HCT116 (cell line): Measurements from ENCODE around the gene POU5F1. TPM values are rescaled to one million over a fixed set of nuclear protein-coding genes. Genes with fewer than 3 reads are reported as not detected.
A peak's percentile ranks its signal among the peaks of the same experiment; 100 is the strongest.

Source experiments
- ATAC-seq: fragments of 200-7000 bp; cut with Tn5 transposase; 2 replicates; pipeline ENCODE4 v1.9.1; 2020; ENCODE audit warnings: mild to moderate bottlenecking, moderate library complexity
- BruUV-seq: library from RNA; stranded (reverse); fragments of 400-500 nt; replicated peaks from 2 replicates; lab custom pipeline; 2021; lab: Mats Ljungman, UMichigan
- CTCF ChIA-PET: fragments of 300-600 bp; sonication (Branson Sonifier 250); formaldehyde crosslinking; loops from one replicate; lab custom pipeline; 2021; ENCODE audit warnings: antibody characterized with exemption; lab: Charles Lee
- POLR2A ChIA-PET: fragments of 300-600, 350-600 bp; sonication (Branson Sonifier 250); formaldehyde crosslinking; loops from one replicate; lab custom pipeline; 2021; ENCODE audit warnings: antibody characterized with exemption; lab: Charles Lee
- RAD21 ChIA-PET, 2 experiments: fragments of 300-600 bp; sonication (Branson Sonifier 250); formaldehyde crosslinking; loops; one replicate each; lab custom pipeline; 2023; ENCODE audit warnings: low total read pairs in 2 of 2; ENCODE audit not compliant: uncharacterized antibody in 2 of 2, unreplicated experiment in 2 of 2, low non-redundant PET in 1 of 2; lab: Charles Lee
- DNase-seq: peaks from one replicate; pipeline ENCODE4 v3.0.0-alpha.2; 2010; ENCODE audit warnings: low read depth, low spot score
- H2AFZ ChIP-seq: fragments of 200-600 bp; shearing (Covaris generic), sonication (generic); 2 replicates; pipeline ENCODE4 v1.6.1; 2017; ENCODE audit warnings: low read depth, mixed run types, mixed read lengths, antibody characterized with exemption, low read length; ENCODE audit not compliant: poor library complexity, severe bottlenecking
- H3K27ac ChIP-seq: 2 replicates; pipeline ENCODE4 v1.5.1; 2012; ENCODE audit warnings: low read depth, low read length
- H3K27me3 ChIP-seq: fragments of 200-600 bp; sonication (generic); 2 replicates; pipeline ENCODE4 v1.6.1; 2016; ENCODE audit warnings: mixed run types, low read length, mixed read lengths; ENCODE audit not compliant: insufficient read depth
- H3K36me3 ChIP-seq, 2 experiments: fragments of 200-500 bp in 1 of 2; fragments of 200-600 bp in 1 of 2; sonication (Bioruptor generic) in 1 of 2; sonication (generic) in 1 of 2; 2 replicates each; pipeline versions ENCODE4 v1.5.1 to v1.6.1; 2014 to 2016; ENCODE audit warnings: low read length in 2 of 2, inconsistent platforms in 1 of 2, mixed read lengths in 1 of 2, mixed run types in 1 of 2; ENCODE audit not compliant: insufficient read depth in 2 of 2, control insufficient read depth in 1 of 2
- H3K4me1 ChIP-seq, 2 experiments: fragments of 200-600 bp in 1 of 2; sonication (generic) in 1 of 2; 2 replicates each; pipeline versions ENCODE4 v1.5.1 to v1.6.1; 2012 to 2017; ENCODE audit warnings: low read length in 2 of 2, inconsistent platforms in 1 of 2, mild to moderate bottlenecking in 1 of 2, mixed read lengths in 1 of 2, mixed run types in 1 of 2, moderate library complexity in 1 of 2; ENCODE audit not compliant: insufficient read depth in 2 of 2, control insufficient read depth in 1 of 2
- H3K4me2 ChIP-seq: fragments of 200-600 bp; sonication (generic); 2 replicates; pipeline ENCODE4 v1.6.1; 2017; ENCODE audit warnings: mixed run types, low read length, mixed read lengths
- H3K4me3 ChIP-seq, 2 experiments: fragments of 200-600 bp in 1 of 2; sonication (generic) in 1 of 2; replicated peaks in 1 of 2; 2 replicates each; pipeline ENCODE4 v1.5.1; 2011 to 2016; ENCODE audit warnings: low read length in 2 of 2, control low read depth in 1 of 2, low read depth in 1 of 2, mild to moderate bottlenecking in 1 of 2, mixed read lengths in 1 of 2, mixed run types in 1 of 2
- H3K79me2 ChIP-seq: fragments of 200-600 bp; sonication (generic); 2 replicates; pipeline ENCODE4 v1.6.1; 2017; ENCODE audit warnings: mild to moderate bottlenecking, mixed run types, low read length, moderate library complexity, mixed read lengths; ENCODE audit not compliant: insufficient read depth
- H3K9ac ChIP-seq: fragments of 200-600 bp; sonication (generic); 2 replicates; pipeline ENCODE4 v1.6.1; 2016; ENCODE audit warnings: low read length, mixed read lengths
- H3K9me2 ChIP-seq: fragments of 200-600 bp; sonication (generic), shearing (Covaris generic); 2 replicates; pipeline ENCODE4 v1.6.1; 2017; ENCODE audit warnings: mixed run types, mild to moderate bottlenecking, moderate library complexity; ENCODE audit not compliant: insufficient read depth
- H3K9me3 ChIP-seq, 2 experiments: fragments of 200-500 bp in 1 of 2; fragments of 200-600 bp in 1 of 2; sonication (Bioruptor generic) in 1 of 2; sonication (generic) in 1 of 2; 2 replicates each; pipeline ENCODE4 v1.6.1; 2014 to 2017; ENCODE audit warnings: low read length in 2 of 2, mixed read lengths in 2 of 2, inconsistent platforms in 1 of 2, low read depth in 1 of 2, mild to moderate bottlenecking in 1 of 2, mixed run types in 1 of 2, moderate library complexity in 1 of 2; ENCODE audit not compliant: control insufficient read depth in 1 of 2, insufficient read depth in 1 of 2
- H4K20me1 ChIP-seq: fragments of 200-600 bp; sonication (generic), shearing (Covaris generic); 2 replicates; pipeline ENCODE4 v1.6.1; 2017; ENCODE audit warnings: mixed run types, mild to moderate bottlenecking, moderate library complexity; ENCODE audit not compliant: insufficient read depth
- CBX3 ChIP-seq: IDR thresholded peaks from 2 replicates; pipeline ENCODE4 v1.6.1; 2012; ENCODE audit warnings: low read depth
- CTCF ChIP-seq, 3 experiments: fragments of 200-600 bp in 1 of 3; sonication (generic) in 1 of 3; IDR thresholded peaks in 2 of 3; conservative IDR thresholded peaks in 1 of 3; 2 replicates each; pipeline ENCODE4 v1.5.1; 2012 to 2017; ENCODE audit warnings: low read depth in 2 of 3, low read length in 2 of 3, antibody characterized with exemption in 1 of 3, borderline replicate concordance in 1 of 3, control low read depth in 1 of 3, mild to moderate bottlenecking in 1 of 3, mixed read lengths in 1 of 3, mixed run types in 1 of 3, moderate library complexity in 1 of 3; ENCODE audit not compliant: insufficient read depth in 1 of 3
- POLR2AphosphoS5 ChIP-seq: IDR thresholded peaks from 2 replicates; pipeline ENCODE4 v1.6.1; 2011; ENCODE audit warnings: mild to moderate bottlenecking, low read depth, low read length, moderate library complexity
- RAD21 ChIP-seq: IDR thresholded peaks from 2 replicates; pipeline ENCODE4 v1.6.1; 2012; ENCODE audit warnings: low read depth, mild to moderate bottlenecking
- SRF ChIP-seq: IDR thresholded peaks from 2 replicates; pipeline ENCODE4 v1.6.1; 2012; ENCODE audit warnings: low read depth
- TCF7L2 ChIP-seq: IDR thresholded peaks from 2 replicates; pipeline ENCODE4 v1.7.0; 2011; ENCODE audit warnings: borderline replicate concordance, inconsistent platforms; ENCODE audit not compliant: insufficient read depth, insufficient read length; ENCODE audit errors: extremely low read depth
- ZFX ChIP-seq: fragments of 450-650 bp; IDR thresholded peaks from 2 replicates; pipeline ENCODE4 v1.6.1; 2017
- intact Hi-C: fragments of 100-400 bp; cut with micrococcal nuclease; formaldehyde crosslinking; loops from 2 replicates; pipeline ENCODE4 v1.10.0; 2022
- total RNA-seq: library from RNA; stranded (reverse); gene quantifications from one replicate; pipeline ENCODE4 v1.2.1, GENCODE V29; 2021; ENCODE audit not compliant: unreplicated experiment
- TF ChIP-seq, protein P1 (sequence below): IDR thresholded peaks from 2 replicates; pipeline ENCODE4 v1.6.1; 2011; ENCODE audit warnings: mild to moderate bottlenecking, low read length, moderate library complexity; ENCODE audit not compliant: insufficient replicate concordance; ENCODE audit errors: extremely low read depth

The POU5F1 gene
- total RNA-seq, 1 experiment from 2014 or later = 1.9 TPM

DNA sequence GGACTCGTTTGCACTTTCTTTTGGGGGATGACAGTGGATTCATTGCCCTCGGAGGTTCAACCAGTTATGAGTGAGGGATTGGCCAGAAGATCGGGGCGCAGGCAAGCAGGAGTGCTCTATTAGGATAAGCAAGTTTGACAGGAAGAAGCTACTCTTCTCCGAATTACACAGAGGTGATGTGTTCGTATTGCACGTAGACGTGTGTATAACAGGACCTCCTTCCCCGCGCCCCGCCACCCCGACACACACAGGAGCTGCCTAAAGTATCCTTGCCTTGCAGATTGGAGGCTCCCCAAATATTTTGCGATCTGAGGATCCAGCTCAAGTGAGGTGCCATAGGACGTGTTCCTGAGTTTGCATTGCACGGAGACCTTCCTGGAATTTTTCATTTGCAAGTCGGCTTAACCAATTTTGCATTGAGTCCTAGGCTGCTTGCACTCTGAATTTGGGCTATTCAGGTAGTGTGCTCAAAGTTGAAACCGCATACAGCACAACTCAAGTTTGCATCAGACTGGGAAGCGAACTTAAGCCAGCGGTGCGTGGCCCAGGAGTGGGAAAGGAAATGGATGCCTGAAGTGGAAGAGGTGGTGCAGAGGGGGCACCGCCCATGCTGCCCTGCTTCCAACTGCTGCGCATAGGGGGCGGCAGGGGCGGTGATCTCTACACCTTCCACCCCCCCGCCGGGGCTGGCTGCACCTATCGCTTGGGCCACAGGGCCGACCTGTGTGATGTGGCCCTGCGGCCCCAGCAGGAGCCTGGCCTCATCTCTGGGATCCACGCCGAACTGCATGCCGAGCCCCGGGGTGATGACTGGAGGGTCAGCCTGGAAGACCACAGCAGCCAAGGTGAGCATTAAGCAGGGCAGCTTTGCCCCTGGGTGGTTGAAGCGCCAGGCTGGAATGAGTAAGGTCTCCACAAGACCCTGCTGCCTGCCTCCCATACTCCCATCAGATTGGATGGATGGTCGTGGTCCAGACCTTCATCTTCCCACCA, 11.3 kb downstream of the POU5F1 start:
- Histone ChIP-seq H3K79me2 (peaks cover 9% of the 10 kb centered on the region), H3K4me3 (peak overlapping the region; percentile 88 to 95), H3K9me2 (no peaks in the 10 kb centered on the region), H4K20me1 (no peaks in the 10 kb centered on the region), H3K27me3 (no peaks in the 10 kb centered on the region), H3K4me1 (peaks cover 18 to 28% of the 10 kb centered on the region in 2 experiments), H3K9ac (peak overlapping the region; percentile 75), H3K4me2 (peak overlapping the region; percentile 95), H3K9me3 (no peaks in the 10 kb centered on the region), H3K27ac (peak overlapping the region; percentile 6), H3K36me3 (peaks cover 12% of the 10 kb centered on the region in 2 experiments), H2AFZ (peak overlapping the region; percentile 90)
- DNase-seq = no peak
- ChIA-PET RAD21 (no interaction called here), CTCF (interaction anchor here (1.3 kb wide), 1 partner anchor 208 kb away, joined by 7 read pairs; no protein-coding TSS in a partner anchor), POLR2A (interaction anchor here (1.3 kb wide), 1 partner anchor 44 kb away, joined by 3 read pairs; no protein-coding TSS in a partner anchor)
- TSS peak; percentile 66 for BruUV-seq
- TF ChIP-seq TCF7L2 (no peak), SRF (no peak), ZFX (no peak), RAD21 (no peak), CBX3 (no peak), CTCF (IDR thresholded peaks at IDR 0.05 in 2 of 3, conservative IDR thresholded peaks at IDR 0.05 in 1 of 3; ENCODE audit: borderline replicate concordance in 1 of 3, insufficient read depth in 1 of 3, low read depth in 2 of 3, low read length in 2 of 3) (no peak), POLR2AphosphoS5 (no peak)
- TF ChIP-seq, protein P1, sequence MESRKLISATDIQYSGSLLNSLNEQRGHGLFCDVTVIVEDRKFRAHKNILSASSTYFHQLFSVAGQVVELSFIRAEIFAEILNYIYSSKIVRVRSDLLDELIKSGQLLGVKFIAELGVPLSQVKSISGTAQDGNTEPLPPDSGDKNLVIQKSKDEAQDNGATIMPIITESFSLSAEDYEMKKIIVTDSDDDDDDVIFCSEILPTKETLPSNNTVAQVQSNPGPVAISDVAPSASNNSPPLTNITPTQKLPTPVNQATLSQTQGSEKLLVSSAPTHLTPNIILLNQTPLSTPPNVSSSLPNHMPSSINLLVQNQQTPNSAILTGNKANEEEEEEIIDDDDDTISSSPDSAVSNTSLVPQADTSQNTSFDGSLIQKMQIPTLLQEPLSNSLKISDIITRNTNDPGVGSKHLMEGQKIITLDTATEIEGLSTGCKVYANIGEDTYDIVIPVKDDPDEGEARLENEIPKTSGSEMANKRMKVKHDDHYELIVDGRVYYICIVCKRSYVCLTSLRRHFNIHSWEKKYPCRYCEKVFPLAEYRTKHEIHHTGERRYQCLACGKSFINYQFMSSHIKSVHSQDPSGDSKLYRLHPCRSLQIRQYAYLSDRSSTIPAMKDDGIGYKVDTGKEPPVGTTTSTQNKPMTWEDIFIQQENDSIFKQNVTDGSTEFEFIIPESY = no peak
- ATAC-seq = no peak
- intact Hi-C loops = no loop called here
